HepG2 (cell line): ENCODE data around the gene CELSR3. TPM values are rescaled to one million over a fixed set of nuclear protein-coding genes. Genes with fewer than 3 reads are reported as not detected.

Source experiments
- ATF7-NPFF ChIP-seq: sonication (generic); formaldehyde crosslinking; IDR thresholded peaks from 2 replicates; pipeline ENCODE4 v1.8.1; 2023; ENCODE audit warnings: mild to moderate bottlenecking, low read depth, missing genetic modification reagents, moderate library complexity
- ATRX ChIP-seq: sonication (generic); formaldehyde crosslinking; IDR thresholded peaks from 2 replicates; pipeline ENCODE4 v1.4.0; 2020; ENCODE audit warnings: missing genetic modification reagents, borderline replicate concordance
- CHCHD3 ChIP-seq: sonication (generic); formaldehyde crosslinking; IDR thresholded peaks from 2 replicates; pipeline ENCODE4 v1.8.0; 2022; ENCODE audit warnings: mild to moderate bottlenecking, missing genetic modification reagents, moderate library complexity
- CREM ChIP-seq, 2 experiments: sonication (generic) in 1 of 2; formaldehyde crosslinking in 1 of 2; IDR thresholded peaks; 2 replicates each; pipeline versions ENCODE4 v1.4.0 to v1.6.1; 2016 to 2020; ENCODE audit warnings: antibody characterized with exemption in 1 of 2, mild to moderate bottlenecking in 1 of 2, missing genetic modification reagents in 1 of 2
- DBP ChIP-seq: sonication (generic); formaldehyde crosslinking; IDR thresholded peaks from 2 replicates; pipeline ENCODE4 v1.4.0; 2020; ENCODE audit warnings: missing genetic modification reagents; ENCODE audit errors: not compliant biosample characterization
- HMG20A ChIP-seq: IDR thresholded peaks from 2 replicates; pipeline ENCODE4 v1.6.1; 2016; ENCODE audit warnings: borderline replicate concordance
- HNF4A ChIP-seq: sonication (generic); formaldehyde crosslinking; IDR thresholded peaks from 2 replicates; pipeline ENCODE4 v1.4.0; 2020; ENCODE audit warnings: missing genetic modification reagents
- MED1 ChIP-seq: sonication (generic); formaldehyde crosslinking; IDR thresholded peaks from 2 replicates; pipeline ENCODE4 v1.4.0; 2020; ENCODE audit warnings: missing genetic modification reagents
- NFRKB ChIP-seq: fragments of 450-650 bp; IDR thresholded peaks from 2 replicates; pipeline ENCODE4 v1.6.1; 2017
- PLRG1 ChIP-seq: fragments of 450-650 bp; conservative IDR thresholded peaks from 2 replicates; pipeline ENCODE4 v1.6.1; 2016
- TAF15 ChIP-seq: fragments of 200-400 bp; formaldehyde crosslinking; IDR thresholded peaks from one replicate; pipeline ENCODE4 v1.6.1; 2018; ENCODE audit warnings: mild to moderate bottlenecking, low read depth, low read length; ENCODE audit not compliant: poor library complexity, severe bottlenecking
- TCF7 ChIP-seq: sonication (generic); IDR thresholded peaks from 2 replicates; pipeline ENCODE4 v1.6.1; 2016; ENCODE audit warnings: antibody characterized with exemption, low read depth
- TSC22D2 ChIP-seq: sonication (generic); formaldehyde crosslinking; IDR thresholded peaks from 2 replicates; pipeline ENCODE4 v1.5.1; 2020; ENCODE audit warnings: missing genetic modification reagents, mild to moderate bottlenecking, borderline replicate concordance
- ZBTB1 ChIP-seq: sonication (generic); formaldehyde crosslinking; IDR thresholded peaks from 2 replicates; pipeline ENCODE4 v1.4.0; 2020; ENCODE audit warnings: missing genetic modification reagents, borderline replicate concordance
- ZNF205 ChIP-seq: IDR thresholded peaks from 2 replicates; pipeline ENCODE4 v1.6.1; 2018; ENCODE audit warnings: missing biosample characterization, missing genetic modification reagents
- ZNF207 ChIP-seq: fragments of 450-650 bp; IDR thresholded peaks from 2 replicates; pipeline ENCODE4 v1.6.1; 2016; ENCODE audit warnings: antibody characterized with exemption, borderline replicate concordance
- ZNF234 ChIP-seq: sonication (generic); formaldehyde crosslinking; conservative IDR thresholded peaks from 2 replicates; pipeline ENCODE4 v1.5.1; 2020; ENCODE audit warnings: mild to moderate bottlenecking, missing genetic modification reagents
- ZNF280D ChIP-seq: sonication (generic); formaldehyde crosslinking; IDR thresholded peaks from 2 replicates; pipeline ENCODE4 v1.5.1; 2020; ENCODE audit warnings: mild to moderate bottlenecking, missing genetic modification reagents
- ZNF562 ChIP-seq: sonication (generic); formaldehyde crosslinking; IDR thresholded peaks from 2 replicates; pipeline ENCODE4 v1.8.0; 2022; ENCODE audit warnings: missing genetic modification reagents, borderline replicate concordance
- ZNF839 ChIP-seq: sonication (generic); formaldehyde crosslinking; IDR thresholded peaks from 2 replicates; pipeline ENCODE4 v1.4.0; 2020; ENCODE audit warnings: missing genetic modification reagents, mild to moderate bottlenecking, borderline replicate concordance
- ZNF841 ChIP-seq: sonication (generic); formaldehyde crosslinking; IDR thresholded peaks from 2 replicates; pipeline ENCODE4 v1.8.1; 2023; ENCODE audit warnings: missing genetic modification reagents, borderline replicate concordance
- polyA plus RNA-seq, 8 experiments: library from polyadenylated mRNA; depleted of rRNA in 3 of 8; stranded (reverse) in 7 of 8; unstranded in 1 of 8; fragments of >200 nt; fragmentation: Illumina TruSeq in 4 of 8; extraction: Trizol in 4 of 8; gene quantifications; 2 replicates each; pipeline versions ENCODE4 v1.2.1 to v1.2.3, GENCODE V29; 2011 to 2016; ENCODE audit warnings: low read depth in 4 of 8, missing spikeins in 1 of 8, mixed read lengths in 1 of 8; ENCODE audit not compliant: insufficient read depth in 1 of 8
- total RNA-seq, 5 experiments: library from RNA; depleted of rRNA; stranded (reverse); fragments of >200 nt; fragmentation: Illumina TruSeq; extraction: Trizol; gene quantifications; 2 replicates each; pipeline ENCODE4 v1.2.3, GENCODE V29; 2016; ENCODE audit warnings: low read depth in 1 of 5
- TF ChIP-seq, protein P1 (sequence below): sonication (generic); formaldehyde crosslinking; IDR thresholded peaks from 2 replicates; pipeline ENCODE4 v1.8.1; 2023; ENCODE audit warnings: mild to moderate bottlenecking, missing genetic modification reagents
- TF ChIP-seq, protein P2 (sequence below): sonication (generic); formaldehyde crosslinking; conservative IDR thresholded peaks from 2 replicates; pipeline ENCODE4 v1.8.1; 2023; ENCODE audit warnings: missing genetic modification reagents

CELSR3 gene
- total and polyA plus RNA-seq, 2 of the 13 experiments (the other 11 are each of a cell fraction or from before 2014, with no cell fraction given), result 5.4 to 6.7 TPM

DNA sequence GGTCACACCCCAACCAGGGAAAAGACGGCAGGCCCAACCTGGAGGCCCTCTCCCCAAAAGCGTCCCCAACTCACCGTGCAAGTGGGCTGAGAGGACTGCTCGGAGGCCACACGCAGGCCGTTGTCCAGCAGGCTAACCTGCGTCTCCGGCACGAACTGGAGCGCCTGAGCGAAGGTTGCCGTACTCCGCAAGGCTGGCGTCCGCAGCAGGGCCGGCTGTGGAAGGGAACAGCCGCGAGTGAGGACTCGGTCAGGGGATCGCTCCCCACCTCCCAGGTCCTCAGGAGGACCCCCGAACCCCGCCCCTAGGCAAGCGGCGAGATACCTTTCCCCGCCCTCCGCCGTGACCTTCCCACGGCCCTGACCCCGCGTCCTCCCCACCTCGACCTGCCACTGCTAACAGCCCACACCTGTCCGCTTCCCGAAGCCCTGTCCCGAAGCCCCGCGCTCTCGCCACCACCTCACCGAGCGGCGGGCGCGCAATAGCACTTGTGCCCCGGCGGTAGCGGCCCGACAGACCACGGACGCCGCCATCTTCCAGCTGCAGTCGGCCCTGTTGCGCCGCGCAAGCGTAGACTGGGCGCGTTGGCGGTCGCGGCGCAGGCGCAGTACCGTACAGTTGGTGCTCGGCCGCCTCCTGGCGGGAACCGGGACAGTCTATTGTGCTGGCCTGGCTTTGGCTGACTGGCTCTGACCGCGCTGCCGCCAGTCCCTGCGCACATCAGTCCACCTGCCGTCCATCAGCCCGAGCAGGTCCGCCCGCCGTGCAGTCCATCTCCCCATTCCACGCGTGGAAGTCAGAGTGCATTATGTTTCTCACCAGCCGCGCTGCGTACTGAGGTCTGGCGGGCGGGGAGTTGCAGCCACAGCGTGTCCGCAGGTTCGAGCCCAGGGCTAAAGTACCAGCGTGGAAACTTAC, 53.3 kb downstream of the CELSR3 start, which contains the start of gene UQCRC1 (continued):
- 0 out of 2 replicates have a peak, but pooled peaks have one; percentile 6 for TF ChIP-seq ZNF205 (CRISPR knock-in tag)
- no peak for TF ChIP-seq ZNF207
- TF ChIP-seq MED1 (CRISPR knock-in tag), result peak; percentile 84
- no peak for TF ChIP-seq ZNF562 (CRISPR knock-in tag)
- no peak for TF ChIP-seq NFRKB
- no peak for TF ChIP-seq TCF7
- no peak; the same call in 1 of the 2 replicates for TF ChIP-seq CREM (IDR thresholded peaks at IDR 0.05)
- no peak for TF ChIP-seq CREM (CRISPR knock-in tag; IDR thresholded peaks at IDR 0.05)
- TF ChIP-seq PLRG1, result no peak
- peak; percentile 77 for TF ChIP-seq DBP
- TF ChIP-seq, protein P1, sequence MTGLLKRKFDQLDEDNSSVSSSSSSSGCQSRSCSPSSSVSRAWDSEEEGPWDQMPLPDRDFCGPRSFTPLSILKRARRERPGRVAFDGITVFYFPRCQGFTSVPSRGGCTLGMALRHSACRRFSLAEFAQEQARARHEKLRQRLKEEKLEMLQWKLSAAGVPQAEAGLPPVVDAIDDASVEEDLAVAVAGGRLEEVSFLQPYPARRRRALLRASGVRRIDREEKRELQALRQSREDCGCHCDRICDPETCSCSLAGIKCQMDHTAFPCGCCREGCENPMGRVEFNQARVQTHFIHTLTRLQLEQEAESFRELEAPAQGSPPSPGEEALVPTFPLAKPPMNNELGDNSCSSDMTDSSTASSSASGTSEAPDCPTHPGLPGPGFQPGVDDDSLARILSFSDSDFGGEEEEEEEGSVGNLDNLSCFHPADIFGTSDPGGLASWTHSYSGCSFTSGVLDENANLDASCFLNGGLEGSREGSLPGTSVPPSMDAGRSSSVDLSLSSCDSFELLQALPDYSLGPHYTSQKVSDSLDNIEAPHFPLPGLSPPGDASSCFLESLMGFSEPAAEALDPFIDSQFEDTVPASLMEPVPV (CRISPR knock-in tag), result peak; percentile 88
- no peak for TF ChIP-seq TSC22D2
- TF ChIP-seq ZNF280D (CRISPR knock-in tag), result peak; percentile 46; the same call in 1 of the 2 replicates
- TF ChIP-seq ZNF839 (CRISPR knock-in tag), result peak; percentile 90; the same call in 1 of the 2 replicates
- TF ChIP-seq, protein P2, sequence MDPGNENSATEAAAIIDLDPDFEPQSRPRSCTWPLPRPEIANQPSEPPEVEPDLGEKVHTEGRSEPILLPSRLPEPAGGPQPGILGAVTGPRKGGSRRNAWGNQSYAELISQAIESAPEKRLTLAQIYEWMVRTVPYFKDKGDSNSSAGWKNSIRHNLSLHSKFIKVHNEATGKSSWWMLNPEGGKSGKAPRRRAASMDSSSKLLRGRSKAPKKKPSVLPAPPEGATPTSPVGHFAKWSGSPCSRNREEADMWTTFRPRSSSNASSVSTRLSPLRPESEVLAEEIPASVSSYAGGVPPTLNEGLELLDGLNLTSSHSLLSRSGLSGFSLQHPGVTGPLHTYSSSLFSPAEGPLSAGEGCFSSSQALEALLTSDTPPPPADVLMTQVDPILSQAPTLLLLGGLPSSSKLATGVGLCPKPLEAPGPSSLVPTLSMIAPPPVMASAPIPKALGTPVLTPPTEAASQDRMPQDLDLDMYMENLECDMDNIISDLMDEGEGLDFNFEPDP, result no peak
- no peak for TF ChIP-seq ZNF234 (CRISPR knock-in tag)
- TF ChIP-seq ZBTB1 (CRISPR knock-in tag), result no peak
- no peak for TF ChIP-seq ATRX (CRISPR knock-in tag)
- no peak for TF ChIP-seq TAF15
- TF ChIP-seq ATF7-NPFF (CRISPR knock-in tag), result 0 out of 2 replicates have a peak, but pooled peaks have one; percentile 62
- TF ChIP-seq ZNF841, result no peak
- no peak for TF ChIP-seq HMG20A
- TF ChIP-seq CHCHD3 (CRISPR knock-in tag), result no peak
- peak; percentile 25; the same call in 1 of the 2 replicates for TF ChIP-seq HNF4A (CRISPR knock-in tag)
